ENCODE results near the gene SNCG. TPM values are rescaled to one million over a fixed set of nuclear protein-coding genes. Genes with fewer than 3 reads are reported as not detected.

Gene SNCG
- total RNA-seq, 1 experiment from 2014 or later = 61.1 TPM

DNA sequence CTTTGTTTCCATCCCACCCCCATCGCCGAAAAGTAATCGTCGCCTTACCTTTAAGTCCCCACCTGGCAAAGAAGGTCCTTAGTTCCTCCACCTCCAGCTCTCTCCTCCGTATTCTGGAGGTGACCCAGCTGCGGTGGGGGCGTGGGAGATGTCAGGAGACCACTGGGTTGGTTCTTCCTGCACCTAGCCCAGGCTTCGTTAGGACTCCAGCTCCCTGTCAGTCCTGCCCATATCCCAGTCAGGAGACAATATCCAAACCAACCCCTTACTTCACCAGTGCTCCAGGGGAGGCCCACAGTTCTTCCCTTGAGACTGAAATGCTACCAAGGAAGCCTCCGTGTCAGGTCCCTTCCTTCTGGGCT is 10.6 kb downstream of the SNCG start:
- Histone ChIP-seq H3K9me3 (ENCODE audit: control insufficient read depth in 1 of 2, insufficient read depth in 1 of 2, low read depth in 1 of 2, low read length in 2 of 2) (no peaks in the 10 kb centered on the region), H3K4me3 (replicated peaks in 1 of 2; ENCODE audit: low read depth in 1 of 2, low read length in 2 of 2) (peak overlapping the region; percentile 70 to 79), H3K4me2 (ENCODE audit: low read length) (peak overlapping the region; percentile 90), H3K79me2 (ENCODE audit: insufficient read depth, low read length) (peaks cover 35% of the 10 kb centered on the region), H3K4me1 (ENCODE audit: control insufficient read depth in 1 of 2, insufficient read depth in 2 of 2, low read length in 2 of 2) (peaks cover 57 to 90% of the 10 kb centered on the region in 2 experiments), H3K9ac (ENCODE audit: low read length) (peak overlapping the region; percentile 98), H3K36me3 (ENCODE audit: control insufficient read depth in 1 of 2, insufficient read depth in 2 of 2, low read length in 2 of 2) (0 out of 4 replicates have a peak, but pooled peaks cover 0 to 5% of the 10 kb centered on the region in 2 experiments), H4K20me1 (ENCODE audit: insufficient read depth) (no peaks in the 10 kb centered on the region), H2AFZ (ENCODE audit: low read depth, low read length, poor library complexity, severe bottlenecking) (no peak overlapping the region), H3K9me2 (ENCODE audit: insufficient read depth) (no peaks in the 10 kb centered on the region), H3K27me3 (ENCODE audit: insufficient read depth, low read length) (no peaks in the 10 kb centered on the region), H3K27ac (ENCODE audit: low read depth, low read length) (peak overlapping the region; percentile 95)
- POLR2A ChIA-PET = interaction anchor here (0.6 to 5.8 kb wide), 7 partner anchors 8 to 130 kb away, joined by 3 to 58 read pairs (median 5); partner anchors contain the start of genes MMRN2 and SNCG
- TF ChIP-seq CBX3 (IDR thresholded peaks at IDR 0.05; ENCODE audit: low read depth) (no peak), YY1 (IDR thresholded peaks at IDR 0.05; ENCODE audit: extremely low read depth, insufficient replicate concordance, low read depth, low read length) (no peak), CEBPB (IDR thresholded peaks at IDR 0.05; ENCODE audit: low read depth) (no peak), ELF1 (IDR thresholded peaks at IDR 0.05; ENCODE audit: borderline replicate concordance, low read depth) (no peak), EZH2 (IDR thresholded peaks at IDR 0.05) (no peak), POLR2AphosphoS5 (IDR thresholded peaks at IDR 0.05; ENCODE audit: low read depth, low read length) (peak; percentile 41; the same call in 1 of the 2 replicates)
- no TSS peak for BruUV-seq (replicated peaks)
- RAD21 ChIA-PET (ENCODE audit: low non-redundant PET in 1 of 2, low total read pairs in 2 of 2, uncharacterized antibody in 2 of 2, unreplicated experiment in 2 of 2) = no interaction called here
- intact Hi-C loops (cut with micrococcal nuclease) = no loop called here
- no peak for ATAC-seq
- DNase-seq (ENCODE audit: low read depth, low spot score) = no peak
- CTCF ChIA-PET = interaction anchor here (0.8 to 4.3 kb wide), 3 partner anchors 9 to 377 kb away, joined by 3 to 36 read pairs (median 3); partner anchors contain the start of gene SNCG

DNA sequence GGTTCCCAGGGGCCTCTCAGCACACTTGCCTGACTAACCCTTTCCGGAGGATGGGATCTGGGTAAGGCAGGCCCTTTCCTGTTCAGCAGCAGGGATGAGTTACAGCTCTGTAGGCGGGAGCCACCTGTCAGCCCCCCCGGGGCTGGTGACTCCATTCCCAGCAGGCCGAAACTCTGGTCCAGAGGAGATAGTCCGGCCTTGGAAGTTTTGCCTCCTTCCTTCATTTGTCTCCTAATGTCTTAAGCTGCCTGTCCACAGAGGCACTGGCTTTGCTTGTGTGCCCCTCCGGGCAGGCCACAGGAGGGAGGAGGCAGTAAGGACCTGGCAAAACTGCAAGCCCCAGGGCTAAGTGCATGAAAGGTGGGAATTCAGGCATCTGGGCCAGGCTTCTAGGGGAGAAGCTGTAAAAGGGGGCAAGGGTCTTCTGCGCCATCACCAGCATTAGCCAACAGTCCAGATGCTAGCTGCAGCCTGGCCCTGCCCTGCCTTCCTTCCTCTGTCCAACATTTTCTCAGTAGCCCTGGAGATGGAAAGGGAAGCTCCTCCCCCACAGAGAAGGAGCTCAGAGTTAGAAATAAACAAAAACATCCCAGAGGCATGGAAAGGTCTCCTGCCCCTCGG is 11.1 kb downstream of the SNCG start:
- no peaks in the 10 kb centered on the region for H4K20me1 ChIP-seq (ENCODE audit: insufficient read depth)
- intact Hi-C loops (cut with micrococcal nuclease) = loop anchor here (2.0 kb wide), 1 partner anchor 125 kb away; the partner anchor contains the start of genes GLUD1 and SHLD2
- 0 out of 4 replicates have a peak, but pooled peaks cover 0 to 5% of the 10 kb centered on the region in 2 experiments for H3K36me3 ChIP-seq (ENCODE audit: control insufficient read depth in 1 of 2, insufficient read depth in 2 of 2, low read length in 2 of 2)
- peak overlapping the region; percentile 98 for H3K9ac ChIP-seq (ENCODE audit: low read length)
- H3K4me1 ChIP-seq (ENCODE audit: control insufficient read depth in 1 of 2, insufficient read depth in 2 of 2, low read length in 2 of 2) = peaks cover 57 to 90% of the 10 kb centered on the region in 2 experiments
- peak overlapping the region; percentile 70 to 79 for H3K4me3 ChIP-seq (replicated peaks in 1 of 2; ENCODE audit: low read depth in 1 of 2, low read length in 2 of 2)
- TSS peak; percentile 38 for BruUV-seq (replicated peaks)
- no peak overlapping the region for H2AFZ ChIP-seq (ENCODE audit: low read depth, low read length, poor library complexity, severe bottlenecking)
- peak overlapping the region; percentile 90 for H3K4me2 ChIP-seq (ENCODE audit: low read length)
- DNase-seq (ENCODE audit: low read depth, low spot score) = no peak
- peak overlapping the region; percentile 95 for H3K27ac ChIP-seq (ENCODE audit: low read depth, low read length)
- ChIA-PET CTCF (interaction anchor here (0.5 to 4.3 kb wide), 4 partner anchors 10 to 377 kb away, joined by 3 to 36 read pairs (median 3); partner anchors contain the start of gene SNCG), RAD21 (ENCODE audit: low non-redundant PET in 1 of 2, low total read pairs in 2 of 2, uncharacterized antibody in 2 of 2, unreplicated experiment in 2 of 2) (interaction anchor here in 1 of 2 experiments (1.0 kb wide), 1 partner anchor 9 kb away, joined by 3 read pairs; no protein-coding TSS in a partner anchor), POLR2A (interaction anchor here (1.1 to 5.8 kb wide), 5 partner anchors 11 to 127 kb away, joined by 3 to 58 read pairs (median 4); partner anchors contain the start of genes MMRN2 and SNCG)
- ATAC-seq = no peak
- peaks cover 35% of the 10 kb centered on the region for H3K79me2 ChIP-seq (ENCODE audit: insufficient read depth, low read length)
- H3K27me3 ChIP-seq (ENCODE audit: insufficient read depth, low read length) = no peaks in the 10 kb centered on the region
- H3K9me2 ChIP-seq (ENCODE audit: insufficient read depth) = no peaks in the 10 kb centered on the region
- TF ChIP-seq POLR2AphosphoS5 (IDR thresholded peaks at IDR 0.05; ENCODE audit: low read depth, low read length) = 0 out of 2 replicates have a peak, but pooled peaks have one; percentile 42
- no peak for TF ChIP-seq SP1 (IDR thresholded peaks at IDR 0.05; ENCODE audit: low read depth)
- no peaks in the 10 kb centered on the region for H3K9me3 ChIP-seq (ENCODE audit: control insufficient read depth in 1 of 2, insufficient read depth in 1 of 2, low read depth in 1 of 2, low read length in 2 of 2)

All from HCT116 (cell line).